GM23338 (cell line): ENCODE results near the gene KIAA0513. TPM values are rescaled to one million over a fixed set of nuclear protein-coding genes. Genes with fewer than 3 reads are reported as not detected.

ENCODE experiments used
- ATAC-seq: fragments of 200-7000 bp; cut with Tn5 transposase; 3 replicates; pipeline ENCODE4 v1.9.1; 2020
- DNase-seq: peaks from one replicate; pipeline ENCODE4 v3.0.0-alpha.2; 2015; ENCODE audit warnings: low spot score
- H2AFZ ChIP-seq: fragments of 200-600 bp; sonication (generic); 2 replicates; pipeline ENCODE4 v1.8.0; 2016; ENCODE audit warnings: antibody characterized with exemption, mild to moderate bottlenecking, moderate library complexity
- H3F3A ChIP-seq: fragments of 200-600 bp; sonication (generic); replicated peaks from 2 replicates; pipeline ENCODE4 v1.8.0; 2017; ENCODE audit warnings: antibody characterized with exemption, mixed run types, low read depth
- H3K27ac ChIP-seq: fragments of 200-600 bp; sonication (generic); 2 replicates; pipeline ENCODE4 v1.6.1; 2016; ENCODE audit warnings: low read depth
- H3K27me3 ChIP-seq: fragments of 200-600 bp; sonication (generic); 2 replicates; pipeline ENCODE4 v1.8.0; 2016; ENCODE audit warnings: mild to moderate bottlenecking, mixed run types, moderate library complexity; ENCODE audit not compliant: insufficient read depth
- H3K36me3 ChIP-seq: fragments of 200-600 bp; sonication (generic); 2 replicates; pipeline ENCODE4 v1.8.0; 2016; ENCODE audit warnings: mild to moderate bottlenecking; ENCODE audit not compliant: insufficient read depth
- H3K4me1 ChIP-seq: fragments of 200-600 bp; sonication (generic); 2 replicates; pipeline ENCODE4 v1.8.0; 2016; ENCODE audit warnings: mild to moderate bottlenecking, moderate library complexity; ENCODE audit not compliant: insufficient read depth
- H3K4me2 ChIP-seq: fragments of 200-600 bp; sonication (generic); 2 replicates; pipeline ENCODE4 v1.7.1; 2017; ENCODE audit warnings: mixed run types
- H3K4me3 ChIP-seq: fragments of 200-600 bp; sonication (generic); 2 replicates; pipeline ENCODE4 v1.6.1; 2016; ENCODE audit warnings: mixed run types
- H3K79me2 ChIP-seq: fragments of 200-600 bp; sonication (generic); replicated peaks from 2 replicates; pipeline ENCODE4 v1.8.0; 2017; ENCODE audit warnings: mild to moderate bottlenecking; ENCODE audit not compliant: insufficient read depth
- H3K9me2 ChIP-seq: fragments of 200-600 bp; sonication (generic); 2 replicates; pipeline ENCODE4 v1.8.0; 2017; ENCODE audit not compliant: insufficient read depth
- H4K20me1 ChIP-seq: fragments of 200-600 bp; sonication (generic); replicated peaks from 2 replicates; pipeline ENCODE4 v1.8.0; 2017; ENCODE audit warnings: mild to moderate bottlenecking; ENCODE audit not compliant: insufficient read depth
- H3K27ac Mint-ChIP-seq: 2 replicates; pipeline ENCODE4 v1.8.0; 2020; ENCODE audit warnings: inconsistent platforms, mild to moderate bottlenecking, moderate library complexity, mixed read lengths
- H3K27me3 Mint-ChIP-seq: 3 replicates; pipeline ENCODE4 v1.8.0; 2022; ENCODE audit warnings: low read depth, mild to moderate bottlenecking, moderate library complexity, mixed read lengths, inconsistent platforms; ENCODE audit not compliant: insufficient read depth, poor library complexity
- H3K36me3 Mint-ChIP-seq: 3 replicates; pipeline ENCODE4 v1.8.0; 2021; ENCODE audit warnings: low read depth, mild to moderate bottlenecking, inconsistent platforms, moderate library complexity, mixed read lengths
- H3K4me1 Mint-ChIP-seq: 3 replicates; pipeline ENCODE4 v1.8.0; 2020; ENCODE audit warnings: mild to moderate bottlenecking, inconsistent platforms, mixed read lengths
- H3K4me3 Mint-ChIP-seq: 3 replicates; pipeline ENCODE4 v1.8.0; 2021; ENCODE audit warnings: moderate library complexity, mild to moderate bottlenecking, inconsistent platforms, mixed read lengths
- H3K9me3 Mint-ChIP-seq: 3 replicates; pipeline ENCODE4 v1.8.0; 2020; ENCODE audit warnings: moderate library complexity, mild to moderate bottlenecking, inconsistent platforms, mixed read lengths
- CREB1 ChIP-seq: fragments of 250-450 bp; sonication (Bioruptor Pico); IDR thresholded peaks from 2 replicates; pipeline ENCODE4 v1.5.0; 2020; ENCODE audit warnings: low read depth, mild to moderate bottlenecking, moderate library complexity
- CTCF ChIP-seq, 2 experiments: fragments of 200-600 bp in 1 of 2; sonication (generic) in 1 of 2; conservative IDR thresholded peaks; 2 replicates each; pipeline versions ENCODE4 v1.5.1 to v1.6.1; 2016 to 2017; ENCODE audit warnings: antibody characterized with exemption in 2 of 2, low read depth in 2 of 2, mild to moderate bottlenecking in 2 of 2, moderate library complexity in 1 of 2
- ETS1 ChIP-seq: IDR thresholded peaks from 2 replicates; pipeline ENCODE4 v1.6.1; 2016; ENCODE audit warnings: antibody characterized with exemption
- EZH2 ChIP-seq: fragments of 200-600 bp; sonication (generic); IDR thresholded peaks from one replicate; pipeline ENCODE4 v1.8.0; 2017; ENCODE audit warnings: antibody characterized with exemption, mild to moderate bottlenecking, low read depth; ENCODE audit not compliant: unreplicated experiment
- EZH2phosphoT487 ChIP-seq: fragments of 200-600 bp; sonication (generic); IDR thresholded peaks from one replicate; pipeline ENCODE4 v1.8.1; 2018; ENCODE audit warnings: antibody characterized with exemption; ENCODE audit not compliant: unreplicated experiment
- JUNB ChIP-seq: IDR thresholded peaks from one replicate; pipeline ENCODE4 v1.6.1; 2016; ENCODE audit warnings: antibody characterized with exemption; ENCODE audit not compliant: unreplicated experiment
- NANOG ChIP-seq: IDR thresholded peaks from 2 replicates; pipeline ENCODE4 v1.6.1; 2016; ENCODE audit warnings: antibody characterized with exemption, borderline replicate concordance
- POLR2AphosphoS5 ChIP-seq: IDR thresholded peaks from 2 replicates; pipeline ENCODE4 v1.6.1; 2016; ENCODE audit warnings: antibody characterized with exemption, low read depth
- REST ChIP-seq: IDR thresholded peaks from one replicate; pipeline ENCODE4 v1.6.1; 2018; ENCODE audit warnings: antibody characterized with exemption; ENCODE audit not compliant: unreplicated experiment
- STAT1 ChIP-seq: IDR thresholded peaks from one replicate; pipeline ENCODE4 v1.6.1; 2016; ENCODE audit warnings: antibody characterized with exemption; ENCODE audit not compliant: unreplicated experiment
- ZNF114 ChIP-seq: fragments of 250-450 bp; sonication (Bioruptor Pico); IDR thresholded peaks from 2 replicates; pipeline ENCODE4 v1.5.0; 2020; ENCODE audit warnings: mild to moderate bottlenecking, moderate library complexity
- ZNF331 ChIP-seq: fragments of 250-450 bp; sonication (Bioruptor Pico); IDR thresholded peaks from 2 replicates; pipeline ENCODE4 v1.5.0; 2020; ENCODE audit warnings: low read depth, mild to moderate bottlenecking, moderate library complexity
- ZNF462 ChIP-seq: fragments of 250-450 bp; sonication (Bioruptor Pico); IDR thresholded peaks from 2 replicates; pipeline ENCODE4 v1.5.0; 2020; ENCODE audit warnings: mild to moderate bottlenecking, moderate library complexity
- polyA plus RNA-seq: library from polyadenylated mRNA; unstranded; fragments of >200 nt; fragmentation: Nextera tagmentation; extraction: Ambion mirVana; gene quantifications from 2 replicates; pipeline ENCODE4 v1.2.1, GENCODE V29; 2016
- total RNA-seq: library from RNA; depleted of rRNA; stranded (reverse); fragments of >200 nt; shearing (Covaris generic); gene quantifications from 2 replicates; pipeline ENCODE4 v1.2.3, GENCODE V29; 2014

Gene KIAA0513
- total and polyA plus RNA-seq, 2 experiments from 2014 or later, result 2.1 to 8.7 TPM

GRCh38 chr16:84989749-84990620 lies 37.6 kb upstream of the KIAA0513 start:
- H3K9me2 ChIP-seq, result no peaks in the 10 kb centered on the region
- Mint-ChIP-seq H3K9me3 (no peaks in the 10 kb centered on the region), H3K36me3 (peaks cover 68% of the 10 kb centered on the region), H3K4me3 (no peak overlapping the region), H3K27ac (no peak overlapping the region; the same call in 1 of the 2 replicates), H3K27me3 (peaks cover 5% of the 10 kb centered on the region), H3K4me1 (peaks cover 4% of the 10 kb centered on the region; the same call in 2 of the 3 replicates)
- no peak for ATAC-seq
- H3K79me2 ChIP-seq, result peaks cover 39% of the 10 kb centered on the region
- no peaks in the 10 kb centered on the region for H3K4me1 ChIP-seq
- no peak overlapping the region for H3K4me3 ChIP-seq
- H2AFZ ChIP-seq, result no peak overlapping the region
- H4K20me1 ChIP-seq, result peaks cover 7% of the 10 kb centered on the region
- peaks cover 5% of the 10 kb centered on the region; the same call in 1 of the 2 replicates for H3K36me3 ChIP-seq
- H3K27ac ChIP-seq, result peak overlapping the region; percentile 36; the same call in 1 of the 2 replicates
- no peaks in the 10 kb centered on the region for H3F3A ChIP-seq
- no peak overlapping the region for H3K4me2 ChIP-seq
- no peak for TF ChIP-seq EZH2phosphoT487
- TF ChIP-seq ZNF462 (CRISPR knock-in tag), result no peak
- no peak for TF ChIP-seq POLR2AphosphoS5
- TF ChIP-seq NANOG, result no peak
- TF ChIP-seq STAT1, result no peak
- no peak for TF ChIP-seq ZNF331 (CRISPR knock-in tag)
- TF ChIP-seq JUNB, result no peak
- TF ChIP-seq CREB1, result no peak
- no peak for TF ChIP-seq REST
- TF ChIP-seq ZNF114 (CRISPR knock-in tag), result no peak
- no peak for TF ChIP-seq ETS1
- TF ChIP-seq EZH2, result no peak
- TF ChIP-seq CTCF (conservative IDR thresholded peaks at IDR 0.05; ENCODE audit: low read depth in 2 of 2), result no peak
- DNase-seq, result no peak
- no peaks in the 10 kb centered on the region for H3K27me3 ChIP-seq
